OCI-LY3 (cell line): ENCODE results near the gene CTCF.
"Not testable (repeated sequence)": the region's sequence is repeated elsewhere in the genome, so short reads cannot be mapped to it uniquely, and the experiment has no call there.

Experiments used
- H2AFZ ChIP-seq: fragments of 200-600, 300-600 bp; shearing (Covaris generic); 2 replicates; pipeline ENCODE4 v1.6.0; 2014; ENCODE audit warnings: antibody characterized with exemption, low read depth, low read length
- H3K27ac ChIP-seq: fragments of 200-600, 300-600 bp; sonication (generic); 2 replicates; pipeline ENCODE4 v1.5.1; 2014; ENCODE audit warnings: mild to moderate bottlenecking, low read length, moderate library complexity, mixed read lengths
- H3K27me3 ChIP-seq: fragments of 200-600, 300-600 bp; sonication (generic); 2 replicates; pipeline ENCODE4 v1.6.1; 2014; ENCODE audit warnings: low read depth, low read length, mixed read lengths
- H3K36me3 ChIP-seq: fragments of 200-600, 300-600 bp; sonication (generic); replicated peaks from 2 replicates; pipeline ENCODE3; 2014; ENCODE audit warnings: low read depth, low read length, mixed read lengths
- H3K4me1 ChIP-seq: fragments of 300-600, 200-600 bp; sonication (generic); 2 replicates; pipeline ENCODE4 v1.6.1; 2014; ENCODE audit warnings: low read length, mixed read lengths
- H3K4me2 ChIP-seq: fragments of 200-600, 300-600 bp; sonication (generic); 2 replicates; pipeline ENCODE4 v1.6.1; 2014; ENCODE audit warnings: low read length, mixed read lengths
- H3K4me3 ChIP-seq: fragments of 300-600, 200-600 bp; sonication (generic); 2 replicates; pipeline ENCODE4 v1.5.1; 2014; ENCODE audit warnings: antibody characterized with exemption, mild to moderate bottlenecking, low read length, moderate library complexity
- H3K79me2 ChIP-seq: fragments of 300-600, 200-600 bp; shearing (Covaris generic); 2 replicates; pipeline ENCODE4 v1.6.1; 2014; ENCODE audit warnings: mild to moderate bottlenecking, low read length, mixed read lengths
- H3K9ac ChIP-seq: fragments of 300-600, 200-600 bp; shearing (Covaris generic); 2 replicates; pipeline ENCODE4 v1.6.0; 2014; ENCODE audit warnings: mild to moderate bottlenecking, low read length, moderate library complexity
- H3K9me3 ChIP-seq: fragments of 200-600, 300-600 bp; shearing (Covaris generic); 2 replicates; pipeline ENCODE4 v1.6.1; 2014; ENCODE audit warnings: low read length, mixed read lengths; ENCODE audit not compliant: insufficient read depth
- H4K20me1 ChIP-seq: fragments of 200-600, 300-600 bp; sonication (generic); 2 replicates; pipeline ENCODE4 v1.6.1; 2016; ENCODE audit warnings: low read length, mixed read lengths; ENCODE audit not compliant: insufficient read depth
- EZH2phosphoT487 ChIP-seq: fragments of 200-600 bp; shearing (Covaris generic); IDR thresholded peaks from 2 replicates; pipeline ENCODE4 v1.6.1; 2018; ENCODE audit warnings: antibody characterized with exemption, mixed run types, low read depth
- TF ChIP-seq, protein P1 (sequence below): fragments of 200-600, 300-600 bp; sonication (generic); IDR thresholded peaks from 2 replicates; pipeline ENCODE4 v1.5.1; 2014; ENCODE audit warnings: antibody characterized with exemption, low read length, low read depth

Gene CTCF

DNA sequence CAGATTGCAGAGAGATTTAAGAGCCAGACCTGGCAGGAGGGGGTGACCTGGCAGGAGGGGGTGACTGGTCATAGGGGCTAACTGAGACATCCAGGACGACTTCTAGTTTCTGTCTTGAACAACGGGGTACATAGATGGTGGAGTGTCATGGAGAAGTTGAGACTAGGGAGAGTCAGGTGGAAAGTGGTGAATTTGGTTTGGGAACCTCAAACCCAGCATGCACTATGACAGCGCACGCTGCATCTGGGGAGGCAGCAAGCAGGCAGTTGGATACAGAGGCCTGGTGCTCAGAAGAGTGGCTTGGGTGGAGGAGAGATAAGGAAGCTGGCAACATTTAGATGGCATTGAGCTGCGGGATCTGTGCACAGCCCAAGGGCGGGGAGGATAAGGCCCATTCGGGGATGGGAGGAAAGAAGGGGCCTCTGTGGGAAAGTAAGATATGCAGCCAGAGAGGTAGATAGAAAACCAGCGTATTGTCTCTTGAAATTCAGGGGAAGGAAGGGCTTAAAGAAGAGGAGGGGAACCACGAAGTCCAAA is 29.2 kb upstream of the CTCF start:
- no peaks in the 10 kb centered on the region for H3K27me3 ChIP-seq

DNA sequence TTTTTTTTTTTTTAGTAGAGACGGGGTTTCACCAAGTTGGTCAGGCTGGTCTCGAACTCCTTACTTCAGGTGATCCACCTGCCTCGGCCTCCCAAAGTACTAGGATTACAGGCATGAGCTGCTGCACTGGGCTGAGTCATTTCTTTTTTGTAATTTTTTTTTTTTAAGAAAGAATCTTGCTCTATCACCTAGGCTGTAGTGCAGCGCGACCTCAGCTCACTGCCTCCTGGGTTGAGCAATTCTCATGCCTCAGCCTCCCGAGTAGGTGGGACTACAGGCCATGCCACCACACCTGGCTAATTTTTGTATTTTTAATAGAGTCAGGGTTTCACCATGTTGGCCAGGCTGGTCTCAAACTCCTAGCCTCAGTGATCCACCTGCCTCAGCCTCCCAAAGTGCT is 28.3 kb upstream of the CTCF start:
- H2AFZ ChIP-seq, H3K27ac ChIP-seq, H3K9me3 ChIP-seq, H3K4me2 ChIP-seq, H3K4me3 ChIP-seq, H3K36me3 ChIP-seq, H3K9ac ChIP-seq, H3K27me3 ChIP-seq: not testable (repeated sequence)
- Histone ChIP-seq H4K20me1 (peaks cover 69% of the 10 kb centered on the region), H3K4me1 (peaks cover 41% of the 10 kb centered on the region), H3K79me2 (peaks cover 58% of the 10 kb centered on the region)

More for the DNA sequence above, 29.2 kb upstream of the CTCF start:
- H3K9me3 ChIP-seq, result no peaks in the 10 kb centered on the region
- H2AFZ ChIP-seq, result no peak overlapping the region
- H3K4me3 ChIP-seq, result no peak overlapping the region
- H3K36me3 ChIP-seq, result peaks cover 7% of the 10 kb centered on the region
- H4K20me1 ChIP-seq, result peaks cover 60% of the 10 kb centered on the region
- H3K4me2 ChIP-seq, result no peak overlapping the region
- no peak overlapping the region for H3K9ac ChIP-seq
- no peak overlapping the region for H3K27ac ChIP-seq
- peaks cover 44% of the 10 kb centered on the region for H3K4me1 ChIP-seq
- H3K79me2 ChIP-seq, result peaks cover 59% of the 10 kb centered on the region
- TF ChIP-seq, protein P1, sequence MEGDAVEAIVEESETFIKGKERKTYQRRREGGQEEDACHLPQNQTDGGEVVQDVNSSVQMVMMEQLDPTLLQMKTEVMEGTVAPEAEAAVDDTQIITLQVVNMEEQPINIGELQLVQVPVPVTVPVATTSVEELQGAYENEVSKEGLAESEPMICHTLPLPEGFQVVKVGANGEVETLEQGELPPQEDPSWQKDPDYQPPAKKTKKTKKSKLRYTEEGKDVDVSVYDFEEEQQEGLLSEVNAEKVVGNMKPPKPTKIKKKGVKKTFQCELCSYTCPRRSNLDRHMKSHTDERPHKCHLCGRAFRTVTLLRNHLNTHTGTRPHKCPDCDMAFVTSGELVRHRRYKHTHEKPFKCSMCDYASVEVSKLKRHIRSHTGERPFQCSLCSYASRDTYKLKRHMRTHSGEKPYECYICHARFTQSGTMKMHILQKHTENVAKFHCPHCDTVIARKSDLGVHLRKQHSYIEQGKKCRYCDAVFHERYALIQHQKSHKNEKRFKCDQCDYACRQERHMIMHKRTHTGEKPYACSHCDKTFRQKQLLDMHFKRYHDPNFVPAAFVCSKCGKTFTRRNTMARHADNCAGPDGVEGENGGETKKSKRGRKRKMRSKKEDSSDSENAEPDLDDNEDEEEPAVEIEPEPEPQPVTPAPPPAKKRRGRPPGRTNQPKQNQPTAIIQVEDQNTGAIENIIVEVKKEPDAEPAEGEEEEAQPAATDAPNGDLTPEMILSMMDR, result no peak
- TF ChIP-seq EZH2phosphoT487, result no peak

DNA sequence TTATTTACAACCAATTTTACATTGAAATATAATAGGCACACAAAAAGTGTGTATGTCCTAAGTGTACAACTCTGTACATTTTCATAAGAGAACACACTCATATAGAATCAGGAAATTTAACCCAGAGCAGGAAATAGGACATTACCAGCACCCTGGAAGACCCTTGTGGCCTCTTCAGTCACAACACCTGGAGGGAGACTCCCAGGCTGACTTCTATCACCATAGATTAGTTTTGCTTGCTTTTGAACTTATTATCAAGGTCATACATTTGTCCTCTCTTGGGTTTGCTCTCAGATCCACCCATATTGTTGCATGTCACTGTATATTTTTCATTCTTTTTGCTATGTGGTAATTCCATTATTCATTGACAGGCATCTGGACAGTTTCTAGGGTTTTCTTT is 27.9 kb upstream of the CTCF start:
- TF ChIP-seq, protein P1, result no peak
- no peak for TF ChIP-seq EZH2phosphoT487
- Histone ChIP-seq H3K4me3 (no peak overlapping the region), H3K36me3 (peaks cover 7% of the 10 kb centered on the region), H4K20me1 (peaks cover 74% of the 10 kb centered on the region), H3K9ac (no peak overlapping the region), H3K27ac (no peak overlapping the region), H3K4me2 (no peak overlapping the region), H2AFZ (no peak overlapping the region), H3K79me2 (peaks cover 54% of the 10 kb centered on the region), H3K27me3 (no peaks in the 10 kb centered on the region), H3K4me1 (peaks cover 41% of the 10 kb centered on the region), H3K9me3 (no peaks in the 10 kb centered on the region)

DNA sequence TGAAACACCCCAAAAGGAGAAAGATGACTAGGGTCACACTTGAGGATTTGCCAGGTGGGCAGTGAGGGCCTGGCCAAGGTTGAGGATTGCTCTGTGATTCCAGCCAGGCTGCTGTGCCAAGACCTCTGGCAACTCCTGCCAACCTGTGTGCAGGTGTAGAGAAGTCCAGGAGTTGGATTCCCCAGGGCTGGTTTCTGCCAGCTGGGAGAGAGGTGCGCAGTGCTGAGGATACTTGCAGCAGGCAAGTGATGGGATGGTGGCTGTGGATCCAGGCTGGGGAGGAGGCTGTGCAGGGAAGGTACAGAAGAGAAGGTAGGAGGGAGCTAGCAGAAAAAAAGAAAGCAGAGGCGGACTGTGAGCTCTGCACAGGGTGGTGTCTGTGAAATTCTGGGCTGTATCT is 27.1 kb upstream of the CTCF start:
- Histone ChIP-seq H3K79me2 (peaks cover 46% of the 10 kb centered on the region), H4K20me1 (peaks cover 80% of the 10 kb centered on the region), H3K36me3 (peaks cover 15% of the 10 kb centered on the region), H3K27me3 (no peaks in the 10 kb centered on the region), H3K4me2 (no peak overlapping the region), H3K4me3 (no peak overlapping the region), H3K9me3 (no peaks in the 10 kb centered on the region), H3K4me1 (peaks cover 41% of the 10 kb centered on the region), H3K9ac (no peak overlapping the region), H2AFZ (no peak overlapping the region), H3K27ac (no peak overlapping the region)
- TF ChIP-seq, protein P1, result no peak
- no peak for TF ChIP-seq EZH2phosphoT487
